Measurements from ENCODE around the gene CALN1. TPM values are rescaled to one million over a fixed set of nuclear protein-coding genes. Genes with fewer than 3 reads are reported as not detected.

CALN1 gene
- total RNA-seq, 1 donor from 2014 or later = not detected

- DNase-seq (ENCODE audit: low read depth) (no peak), FAIRE-seq (no peak)
- Histone ChIP-seq H3K27me3 (ENCODE audit: control insufficient read depth, insufficient read depth, low read length) (no peaks in the 10 kb centered on the region), H3K4me3 (ENCODE audit: low read depth, low read length) (no peak overlapping the region), H3K36me3 (ENCODE audit: control insufficient read depth, insufficient read depth, low read length) (no peaks in the 10 kb centered on the region)
- TF ChIP-seq CTCF (IDR thresholded peaks at IDR 0.05; ENCODE audit: insufficient read depth, low read length, severe bottlenecking) = no peak
These were observed 25.0 kb upstream of the CALN1 start for GRCh38 chr7:72437061-72437585.

- TF ChIP-seq CTCF (IDR thresholded peaks at IDR 0.05; ENCODE audit: insufficient read depth, low read length, severe bottlenecking) = no peak
- DNase-seq (ENCODE audit: low read depth) (no peak), FAIRE-seq (no peak)
- Histone ChIP-seq H3K27me3 (ENCODE audit: control insufficient read depth, insufficient read depth, low read length) (no peaks in the 10 kb centered on the region), H3K36me3 (ENCODE audit: control insufficient read depth, insufficient read depth, low read length) (no peaks in the 10 kb centered on the region), H3K4me3 (ENCODE audit: low read depth, low read length) (no peak overlapping the region)
These were observed 23.9 kb upstream of the CALN1 start for GRCh38 chr7:72435925-72436480.

GRCh38 chr7:72435366-72435765 lies 23.2 kb upstream of the CALN1 start:
- Histone ChIP-seq H3K36me3 (ENCODE audit: control insufficient read depth, insufficient read depth, low read length) (no peaks in the 10 kb centered on the region), H3K27me3 (ENCODE audit: control insufficient read depth, insufficient read depth, low read length) (no peaks in the 10 kb centered on the region), H3K4me3 (ENCODE audit: low read depth, low read length) (no peak overlapping the region)
- no peak for TF ChIP-seq CTCF (IDR thresholded peaks at IDR 0.05; ENCODE audit: insufficient read depth, low read length, severe bottlenecking)
- no peak for DNase-seq (ENCODE audit: low read depth)
- FAIRE-seq = no peak

- TF ChIP-seq CTCF (IDR thresholded peaks at IDR 0.05; ENCODE audit: insufficient read depth, low read length, severe bottlenecking) = no peak
- no peak for FAIRE-seq
- Histone ChIP-seq H3K4me3 (ENCODE audit: low read depth, low read length) (no peak overlapping the region), H3K27me3 (ENCODE audit: control insufficient read depth, insufficient read depth, low read length) (no peaks in the 10 kb centered on the region), H3K36me3 (ENCODE audit: control insufficient read depth, insufficient read depth, low read length) (no peaks in the 10 kb centered on the region)
- no peak for DNase-seq (ENCODE audit: low read depth)
These were observed 18.4 kb upstream of the CALN1 start for GRCh38 chr7:72430531-72430930.

- no peak for TF ChIP-seq CTCF (IDR thresholded peaks at IDR 0.05; ENCODE audit: insufficient read depth, low read length, severe bottlenecking)
- H3K4me3 ChIP-seq (ENCODE audit: low read depth, low read length) = no peak overlapping the region
- DNase-seq (ENCODE audit: low read depth) (no peak), FAIRE-seq (no peak)
- no peaks in the 10 kb centered on the region for H3K36me3 ChIP-seq (ENCODE audit: control insufficient read depth, insufficient read depth, low read length)
- H3K27me3 ChIP-seq (ENCODE audit: control insufficient read depth, insufficient read depth, low read length) = no peaks in the 10 kb centered on the region
These were observed 17.2 kb upstream of the CALN1 start for GRCh38 chr7:72429316-72429715.

GRCh38 chr7:72416846-72417245 lies 4.7 kb upstream of the CALN1 start:
- Histone ChIP-seq H3K27me3 (ENCODE audit: control insufficient read depth, insufficient read depth, low read length) (no peaks in the 10 kb centered on the region), H3K4me3 (ENCODE audit: low read depth, low read length) (no peak overlapping the region), H3K36me3 (ENCODE audit: control insufficient read depth, insufficient read depth, low read length) (no peaks in the 10 kb centered on the region)
- no peak for DNase-seq (ENCODE audit: low read depth)
- no peak for TF ChIP-seq CTCF (IDR thresholded peaks at IDR 0.05; ENCODE audit: insufficient read depth, low read length, severe bottlenecking)
- FAIRE-seq = no peak
